ENCODE measurements around the gene TTC24. TPM values are rescaled to one million over a fixed set of nuclear protein-coding genes. Genes with fewer than 3 reads are reported as not detected.

TTC24 gene
- total RNA-seq, 1 donor from 2014 or later, result not detected

GRCh38 chr1:156549831-156550230 is 29.7 kb upstream of the TTC24 start:
- TF ChIP-seq CTCF (IDR thresholded peaks at IDR 0.05) (no peak), POLR2A (IDR thresholded peaks at IDR 0.05) (no peak), POLR2AphosphoS5 (IDR thresholded peaks at IDR 0.05; ENCODE audit: insufficient read depth in 1 of 2, low read depth in 1 of 2) (no peak)
- no peak for DNase-seq (ENCODE audit: extremely low spot score in 2 of 2)
- Histone ChIP-seq H3K9me3 (no peaks in the 10 kb centered on the region), H3K36me3 (no peaks in the 10 kb centered on the region), H3K27ac (no peak overlapping the region), H3K4me3 (no peak overlapping the region), H3K27me3 (no peaks in the 10 kb centered on the region), H3K4me1 (no peaks in the 10 kb centered on the region)
- intact Hi-C loops (cut with DNase I), result no loop called here

DNA sequence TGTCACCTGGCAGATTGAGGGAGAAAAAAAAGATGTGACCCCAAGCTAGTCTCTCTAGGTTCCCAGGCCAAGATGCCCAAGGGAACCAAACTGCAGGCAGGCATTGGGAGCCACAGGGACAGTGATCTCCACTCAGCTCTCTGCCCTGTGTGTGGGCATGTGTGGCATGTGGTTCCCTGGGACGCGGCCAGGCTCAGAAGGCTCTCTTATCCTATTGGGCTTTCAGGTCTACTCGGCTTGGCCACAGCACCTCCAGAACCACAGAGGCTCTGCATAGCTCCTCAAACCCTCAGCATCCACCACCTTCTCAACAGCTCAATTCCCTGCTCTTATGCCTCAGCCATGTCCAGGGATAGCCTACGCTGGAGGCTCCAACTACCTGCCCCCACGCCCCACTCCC is 29.2 kb upstream of the TTC24 start:
- Histone ChIP-seq H3K27me3 (no peaks in the 10 kb centered on the region), H3K9me3 (no peaks in the 10 kb centered on the region), H3K36me3 (no peaks in the 10 kb centered on the region), H3K4me1 (no peaks in the 10 kb centered on the region), H3K4me3 (no peak overlapping the region), H3K27ac (no peak overlapping the region)
- intact Hi-C loops (cut with DNase I), result no loop called here
- TF ChIP-seq CTCF (IDR thresholded peaks at IDR 0.05) (no peak), POLR2AphosphoS5 (IDR thresholded peaks at IDR 0.05; ENCODE audit: insufficient read depth in 1 of 2, low read depth in 1 of 2) (no peak), POLR2A (IDR thresholded peaks at IDR 0.05) (no peak)
- no peak for DNase-seq (ENCODE audit: extremely low spot score in 2 of 2)

- H3K36me3 ChIP-seq, result no peaks in the 10 kb centered on the region
- no peak for DNase-seq (ENCODE audit: extremely low spot score in 2 of 2)
- no peaks in the 10 kb centered on the region for H3K9me3 ChIP-seq
- TF ChIP-seq POLR2A (IDR thresholded peaks at IDR 0.05) (no peak), POLR2AphosphoS5 (IDR thresholded peaks at IDR 0.05; ENCODE audit: insufficient read depth in 1 of 2, low read depth in 1 of 2) (no peak), CTCF (IDR thresholded peaks at IDR 0.05) (no peak)
- no peaks in the 10 kb centered on the region for H3K27me3 ChIP-seq
- no peak overlapping the region for H3K27ac ChIP-seq
- H3K4me1 ChIP-seq, result no peaks in the 10 kb centered on the region
- no peak overlapping the region for H3K4me3 ChIP-seq
- intact Hi-C loops (cut with DNase I), result no loop called here
Observed at GRCh38 chr1:156551066-156551643, 28.4 kb upstream of the TTC24 start.

- no peaks in the 10 kb centered on the region for H3K9me3 ChIP-seq
- DNase-seq (ENCODE audit: extremely low spot score in 2 of 2), result no peak
- H3K36me3 ChIP-seq, result no peaks in the 10 kb centered on the region
- TF ChIP-seq POLR2A (IDR thresholded peaks at IDR 0.05) (no peak), POLR2AphosphoS5 (IDR thresholded peaks at IDR 0.05; ENCODE audit: insufficient read depth in 1 of 2, low read depth in 1 of 2) (no peak), CTCF (IDR thresholded peaks at IDR 0.05) (no peak)
- intact Hi-C loops (cut with DNase I), result no loop called here
- H3K27ac ChIP-seq, result no peak overlapping the region
- H3K27me3 ChIP-seq, result no peaks in the 10 kb centered on the region
- H3K4me1 ChIP-seq, result no peaks in the 10 kb centered on the region
- no peak overlapping the region for H3K4me3 ChIP-seq
Observed at GRCh38 chr1:156551869-156552268, 27.7 kb upstream of the TTC24 start.

GRCh38 chr1:156552518-156552917 is 27.0 kb upstream of the TTC24 start:
- DNase-seq (ENCODE audit: extremely low spot score in 2 of 2), result no peak
- intact Hi-C loops (cut with DNase I), result no loop called here

More at GRCh38 chr1:156552518-156552917, 27.0 kb upstream of the TTC24 start:
- H3K27ac ChIP-seq, result no peak overlapping the region
- TF ChIP-seq CTCF (IDR thresholded peaks at IDR 0.05) (no peak), POLR2A (IDR thresholded peaks at IDR 0.05) (no peak), POLR2AphosphoS5 (IDR thresholded peaks at IDR 0.05; ENCODE audit: insufficient read depth in 1 of 2, low read depth in 1 of 2) (no peak)
- H3K4me3 ChIP-seq, result no peak overlapping the region
- H3K4me1 ChIP-seq, result no peaks in the 10 kb centered on the region
- no peaks in the 10 kb centered on the region for H3K27me3 ChIP-seq
- no peaks in the 10 kb centered on the region for H3K36me3 ChIP-seq
- no peaks in the 10 kb centered on the region for H3K9me3 ChIP-seq
